Ovary (tissue), 3 donors: Measurements from ENCODE around the gene MYO5B.

Experiments
- POLR2A ChIP-seq: fragments of 450-650 bp; IDR thresholded peaks from one replicate; pipeline ENCODE4 v1.6.1; 2017; ENCODE audit warnings: antibody characterized with exemption, mild to moderate bottlenecking, moderate library complexity
- TF ChIP-seq, protein P1 (sequence below), 3 donors: fragments of 450-650 bp in 2 of 3; fragments of 200-600 bp in 1 of 3; IDR thresholded peaks; one replicate each; pipeline versions ENCODE4 v1.5.1 to v1.8.0; 2016 to 2022; ENCODE audit warnings: antibody characterized with exemption in 3 of 3, mild to moderate bottlenecking in 1 of 3
- donor health status: DM: no; HTN: no; CAD: no.

GRCh38 chr18:49814147-49814499 lies 380.8 kb downstream of the MYO5B start:
- TF ChIP-seq POLR2A, result no peak
- TF ChIP-seq, protein P1, sequence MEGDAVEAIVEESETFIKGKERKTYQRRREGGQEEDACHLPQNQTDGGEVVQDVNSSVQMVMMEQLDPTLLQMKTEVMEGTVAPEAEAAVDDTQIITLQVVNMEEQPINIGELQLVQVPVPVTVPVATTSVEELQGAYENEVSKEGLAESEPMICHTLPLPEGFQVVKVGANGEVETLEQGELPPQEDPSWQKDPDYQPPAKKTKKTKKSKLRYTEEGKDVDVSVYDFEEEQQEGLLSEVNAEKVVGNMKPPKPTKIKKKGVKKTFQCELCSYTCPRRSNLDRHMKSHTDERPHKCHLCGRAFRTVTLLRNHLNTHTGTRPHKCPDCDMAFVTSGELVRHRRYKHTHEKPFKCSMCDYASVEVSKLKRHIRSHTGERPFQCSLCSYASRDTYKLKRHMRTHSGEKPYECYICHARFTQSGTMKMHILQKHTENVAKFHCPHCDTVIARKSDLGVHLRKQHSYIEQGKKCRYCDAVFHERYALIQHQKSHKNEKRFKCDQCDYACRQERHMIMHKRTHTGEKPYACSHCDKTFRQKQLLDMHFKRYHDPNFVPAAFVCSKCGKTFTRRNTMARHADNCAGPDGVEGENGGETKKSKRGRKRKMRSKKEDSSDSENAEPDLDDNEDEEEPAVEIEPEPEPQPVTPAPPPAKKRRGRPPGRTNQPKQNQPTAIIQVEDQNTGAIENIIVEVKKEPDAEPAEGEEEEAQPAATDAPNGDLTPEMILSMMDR (IDR thresholded peaks at IDR 0.05), result no peak
